Mesodermal cell (in vitro differentiated cells): ENCODE data around the gene RPTOR.

Experiments used
- H3K27ac ChIP-seq: 2 replicates; pipeline ENCODE4 v1.7.0; 2013; ENCODE audit warnings: mild to moderate bottlenecking, low read depth, low read length, moderate library complexity; ENCODE audit not compliant: severe bottlenecking
- H3K36me3 ChIP-seq: 2 replicates; pipeline ENCODE4 v1.7.1; 2013; ENCODE audit warnings: mild to moderate bottlenecking, low read length, moderate library complexity; ENCODE audit not compliant: control insufficient read depth, insufficient read depth
- H3K4me1 ChIP-seq: one replicate; pipeline ENCODE4 v1.7.1; 2013; ENCODE audit warnings: mild to moderate bottlenecking, low read length; ENCODE audit not compliant: insufficient read depth, control insufficient read depth, poor library complexity, severe bottlenecking
- H3K4me3 ChIP-seq: 2 replicates; pipeline ENCODE4 v1.7.0; 2013; ENCODE audit warnings: low read length, control low read depth, mild to moderate bottlenecking; ENCODE audit not compliant: insufficient read depth, poor library complexity, severe bottlenecking; ENCODE audit errors: extremely low read depth
- H3K9me3 ChIP-seq: 2 replicates; pipeline ENCODE4 v1.7.1; 2013; ENCODE audit warnings: mild to moderate bottlenecking, low read length, moderate library complexity; ENCODE audit not compliant: control insufficient read depth
- WGBS, 2 experiments: methylation state at CpG; one replicate each; pipeline ENCODE4 v1.1.5; 2013; ENCODE audit warnings: missing lambda C conversion rate in 2 of 2; ENCODE audit not compliant: insufficient coverage in 2 of 2; 5-methylcytosine and 5-hydroxymethylcytosine counted together

Gene RPTOR

GRCh38 chr17:80658821-80659220, 114.2 kb downstream of the RPTOR start:
- Histone ChIP-seq H3K4me1 (peaks cover 6% of the 10 kb centered on the region), H3K27ac (no peak overlapping the region), H3K4me3 (no peak overlapping the region), H3K9me3 (peaks cover 6% of the 10 kb centered on the region), H3K36me3 (no peaks in the 10 kb centered on the region)
- 97 to 100% methylated on average over 7 to 8 of the region's 8 CpGs for WGBS, 2 experiments

- 96 to 100% methylated on average over 9 to 10 of the region's 12 CpGs for WGBS, 2 experiments
Observed at GRCh38 chr17:80659651-80660050, 115.0 kb downstream of the RPTOR start.

GRCh38 chr17:80660527-80661198, 116.0 kb downstream of the RPTOR start:
- Histone ChIP-seq H3K36me3 (no peaks in the 10 kb centered on the region), H3K4me1 (peaks cover 9% of the 10 kb centered on the region), H3K27ac (no peak overlapping the region), H3K9me3 (peaks cover 6% of the 10 kb centered on the region), H3K4me3 (no peak overlapping the region)
- 89 to 100% methylated on average over 2 to 12 of the region's 13 CpGs for WGBS, 2 experiments

More at GRCh38 chr17:80659651-80660050, 115.0 kb downstream of the RPTOR start:
- Histone ChIP-seq H3K4me1 (peaks cover 6% of the 10 kb centered on the region), H3K4me3 (no peak overlapping the region), H3K36me3 (no peaks in the 10 kb centered on the region), H3K27ac (no peak overlapping the region), H3K9me3 (peaks cover 6% of the 10 kb centered on the region)

- Histone ChIP-seq H3K4me3 (no peak overlapping the region), H3K9me3 (no peaks in the 10 kb centered on the region), H3K27ac (no peak overlapping the region), H3K4me1 (peaks cover 9% of the 10 kb centered on the region), H3K36me3 (peaks cover 5% of the 10 kb centered on the region)
- WGBS, 2 experiments, result 60 to 100% methylated on average over 1 of the region's 6 CpGs
Observed at GRCh38 chr17:80662557-80662956, 117.9 kb downstream of the RPTOR start.

- Histone ChIP-seq H3K9me3 (no peaks in the 10 kb centered on the region), H3K27ac (no peak overlapping the region)
- 76 to 86% methylated on average over 8 to 9 of the region's 11 CpGs for WGBS, 2 experiments
Observed at GRCh38 chr17:80663781-80664206, 119.2 kb downstream of the RPTOR start.

GRCh38 chr17:80664217-80664790, 119.7 kb downstream of the RPTOR start:
- WGBS, 2 experiments, result 37 to 53% methylated on average over 5 to 6 of the region's 7 CpGs
- H3K4me3 ChIP-seq, result no peak overlapping the region
- H3K36me3 ChIP-seq, result peaks cover 5% of the 10 kb centered on the region
- peaks cover 9% of the 10 kb centered on the region for H3K4me1 ChIP-seq
- no peaks in the 10 kb centered on the region for H3K9me3 ChIP-seq
- no peak overlapping the region for H3K27ac ChIP-seq

More at GRCh38 chr17:80663781-80664206, 119.2 kb downstream of the RPTOR start:
- H3K4me1 ChIP-seq, result peaks cover 9% of the 10 kb centered on the region
- H3K36me3 ChIP-seq, result peaks cover 5% of the 10 kb centered on the region
- no peak overlapping the region for H3K4me3 ChIP-seq

GRCh38 chr17:80665792-80666191, 121.2 kb downstream of the RPTOR start:
- Histone ChIP-seq H3K9me3 (no peaks in the 10 kb centered on the region), H3K36me3 (peaks cover 5% of the 10 kb centered on the region), H3K4me1 (peaks cover 9% of the 10 kb centered on the region), H3K27ac (no peak overlapping the region), H3K4me3 (no peak overlapping the region)
- WGBS, 2 experiments, result 90 to 100% methylated on average over 2 to 4 of the region's 11 CpGs

GRCh38 chr17:80666867-80667266, 122.2 kb downstream of the RPTOR start:
- H3K36me3 ChIP-seq, result peaks cover 5% of the 10 kb centered on the region
- H3K9me3 ChIP-seq, result no peaks in the 10 kb centered on the region
- H3K4me1 ChIP-seq, result peaks cover 9% of the 10 kb centered on the region
- no peak overlapping the region for H3K4me3 ChIP-seq
- WGBS, 2 experiments, result 97 to 98% methylated on average over 10 of the region's 12 CpGs
- no peak overlapping the region for H3K27ac ChIP-seq

GRCh38 chr17:80667462-80668277, 123.0 kb downstream of the RPTOR start:
- Histone ChIP-seq H3K9me3 (no peaks in the 10 kb centered on the region), H3K4me3 (no peak overlapping the region), H3K27ac (no peak overlapping the region), H3K4me1 (peaks cover 9% of the 10 kb centered on the region), H3K36me3 (peaks cover 5% of the 10 kb centered on the region)
- 85 to 92% methylated on average over 9 to 10 of the region's 12 CpGs for WGBS, 2 experiments

- peaks cover 6% of the 10 kb centered on the region for H3K4me1 ChIP-seq
- no peaks in the 10 kb centered on the region for H3K9me3 ChIP-seq
- H3K4me3 ChIP-seq, result no peak overlapping the region
- 86 to 93% methylated on average over 16 of the region's 20 CpGs for WGBS, 2 experiments
- H3K36me3 ChIP-seq, result peaks cover 5% of the 10 kb centered on the region
- no peak overlapping the region for H3K27ac ChIP-seq
Observed at GRCh38 chr17:80668375-80669148, 123.9 kb downstream of the RPTOR start.
